GM23338 (cell line): ENCODE measurements around the gene EHD2. TPM values are rescaled to one million over a fixed set of nuclear protein-coding genes. Genes with fewer than 3 reads are reported as not detected.
"Not testable (repeated sequence)": the region's sequence is repeated elsewhere in the genome, so short reads cannot be mapped to it uniquely, and the experiment has no call there.

Experiments used
- ATAC-seq: fragments of 200-7000 bp; cut with Tn5 transposase; 3 replicates; pipeline ENCODE4 v1.9.1; 2020
- DNase-seq: peaks from one replicate; pipeline ENCODE4 v3.0.0-alpha.2; 2015; ENCODE audit warnings: low spot score
- H2AFZ ChIP-seq: fragments of 200-600 bp; sonication (generic); 2 replicates; pipeline ENCODE4 v1.8.0; 2016; ENCODE audit warnings: antibody characterized with exemption, mild to moderate bottlenecking, moderate library complexity
- H3F3A ChIP-seq: fragments of 200-600 bp; sonication (generic); replicated peaks from 2 replicates; pipeline ENCODE4 v1.8.0; 2017; ENCODE audit warnings: antibody characterized with exemption, mixed run types, low read depth
- H3K27ac ChIP-seq: fragments of 200-600 bp; sonication (generic); 2 replicates; pipeline ENCODE4 v1.6.1; 2016; ENCODE audit warnings: low read depth
- H3K27me3 ChIP-seq: fragments of 200-600 bp; sonication (generic); 2 replicates; pipeline ENCODE4 v1.8.0; 2016; ENCODE audit warnings: mild to moderate bottlenecking, mixed run types, moderate library complexity; ENCODE audit not compliant: insufficient read depth
- H3K36me3 ChIP-seq: fragments of 200-600 bp; sonication (generic); 2 replicates; pipeline ENCODE4 v1.8.0; 2016; ENCODE audit warnings: mild to moderate bottlenecking; ENCODE audit not compliant: insufficient read depth
- H3K4me1 ChIP-seq: fragments of 200-600 bp; sonication (generic); 2 replicates; pipeline ENCODE4 v1.8.0; 2016; ENCODE audit warnings: mild to moderate bottlenecking, moderate library complexity; ENCODE audit not compliant: insufficient read depth
- H3K4me2 ChIP-seq: fragments of 200-600 bp; sonication (generic); 2 replicates; pipeline ENCODE4 v1.7.1; 2017; ENCODE audit warnings: mixed run types
- H3K4me3 ChIP-seq: fragments of 200-600 bp; sonication (generic); 2 replicates; pipeline ENCODE4 v1.6.1; 2016; ENCODE audit warnings: mixed run types
- H3K79me2 ChIP-seq: fragments of 200-600 bp; sonication (generic); replicated peaks from 2 replicates; pipeline ENCODE4 v1.8.0; 2017; ENCODE audit warnings: mild to moderate bottlenecking; ENCODE audit not compliant: insufficient read depth
- H3K9me2 ChIP-seq: fragments of 200-600 bp; sonication (generic); 2 replicates; pipeline ENCODE4 v1.8.0; 2017; ENCODE audit not compliant: insufficient read depth
- H4K20me1 ChIP-seq: fragments of 200-600 bp; sonication (generic); replicated peaks from 2 replicates; pipeline ENCODE4 v1.8.0; 2017; ENCODE audit warnings: mild to moderate bottlenecking; ENCODE audit not compliant: insufficient read depth
- H3K27ac Mint-ChIP-seq: 2 replicates; pipeline ENCODE4 v1.8.0; 2020; ENCODE audit warnings: inconsistent platforms, mild to moderate bottlenecking, moderate library complexity, mixed read lengths
- H3K27me3 Mint-ChIP-seq: 3 replicates; pipeline ENCODE4 v1.8.0; 2022; ENCODE audit warnings: low read depth, mild to moderate bottlenecking, moderate library complexity, mixed read lengths, inconsistent platforms; ENCODE audit not compliant: insufficient read depth, poor library complexity
- H3K36me3 Mint-ChIP-seq: 3 replicates; pipeline ENCODE4 v1.8.0; 2021; ENCODE audit warnings: low read depth, mild to moderate bottlenecking, inconsistent platforms, moderate library complexity, mixed read lengths
- H3K4me1 Mint-ChIP-seq: 3 replicates; pipeline ENCODE4 v1.8.0; 2020; ENCODE audit warnings: mild to moderate bottlenecking, inconsistent platforms, mixed read lengths
- H3K4me3 Mint-ChIP-seq: 3 replicates; pipeline ENCODE4 v1.8.0; 2021; ENCODE audit warnings: moderate library complexity, mild to moderate bottlenecking, inconsistent platforms, mixed read lengths
- H3K9me3 Mint-ChIP-seq: 3 replicates; pipeline ENCODE4 v1.8.0; 2020; ENCODE audit warnings: moderate library complexity, mild to moderate bottlenecking, inconsistent platforms, mixed read lengths
- CREB1 ChIP-seq: fragments of 250-450 bp; sonication (Bioruptor Pico); IDR thresholded peaks from 2 replicates; pipeline ENCODE4 v1.5.0; 2020; ENCODE audit warnings: low read depth, mild to moderate bottlenecking, moderate library complexity
- EZH2 ChIP-seq: fragments of 200-600 bp; sonication (generic); IDR thresholded peaks from one replicate; pipeline ENCODE4 v1.8.0; 2017; ENCODE audit warnings: antibody characterized with exemption, mild to moderate bottlenecking, low read depth; ENCODE audit not compliant: unreplicated experiment
- EZH2phosphoT487 ChIP-seq: fragments of 200-600 bp; sonication (generic); IDR thresholded peaks from one replicate; pipeline ENCODE4 v1.8.1; 2018; ENCODE audit warnings: antibody characterized with exemption; ENCODE audit not compliant: unreplicated experiment
- JUNB ChIP-seq: IDR thresholded peaks from one replicate; pipeline ENCODE4 v1.6.1; 2016; ENCODE audit warnings: antibody characterized with exemption; ENCODE audit not compliant: unreplicated experiment
- NANOG ChIP-seq: IDR thresholded peaks from 2 replicates; pipeline ENCODE4 v1.6.1; 2016; ENCODE audit warnings: antibody characterized with exemption, borderline replicate concordance
- POLR2AphosphoS5 ChIP-seq: IDR thresholded peaks from 2 replicates; pipeline ENCODE4 v1.6.1; 2016; ENCODE audit warnings: antibody characterized with exemption, low read depth
- STAT1 ChIP-seq: IDR thresholded peaks from one replicate; pipeline ENCODE4 v1.6.1; 2016; ENCODE audit warnings: antibody characterized with exemption; ENCODE audit not compliant: unreplicated experiment
- ZNF114 ChIP-seq: fragments of 250-450 bp; sonication (Bioruptor Pico); IDR thresholded peaks from 2 replicates; pipeline ENCODE4 v1.5.0; 2020; ENCODE audit warnings: mild to moderate bottlenecking, moderate library complexity
- ZNF331 ChIP-seq: fragments of 250-450 bp; sonication (Bioruptor Pico); IDR thresholded peaks from 2 replicates; pipeline ENCODE4 v1.5.0; 2020; ENCODE audit warnings: low read depth, mild to moderate bottlenecking, moderate library complexity
- polyA plus RNA-seq: library from polyadenylated mRNA; unstranded; fragments of >200 nt; fragmentation: Nextera tagmentation; extraction: Ambion mirVana; gene quantifications from 2 replicates; pipeline ENCODE4 v1.2.1, GENCODE V29; 2016
- total RNA-seq: library from RNA; depleted of rRNA; stranded (reverse); fragments of >200 nt; shearing (Covaris generic); gene quantifications from 2 replicates; pipeline ENCODE4 v1.2.3, GENCODE V29; 2014
- TF ChIP-seq, protein P1 (sequence below), 2 experiments: fragments of 200-600 bp in 1 of 2; sonication (generic) in 1 of 2; conservative IDR thresholded peaks; 2 replicates each; pipeline versions ENCODE4 v1.5.1 to v1.6.1; 2016 to 2017; ENCODE audit warnings: antibody characterized with exemption in 2 of 2, low read depth in 2 of 2, mild to moderate bottlenecking in 2 of 2, moderate library complexity in 1 of 2
- TF ChIP-seq, protein P2 (sequence below): fragments of 250-450 bp; sonication (Bioruptor Pico); IDR thresholded peaks from 2 replicates; pipeline ENCODE4 v1.5.0; 2020; ENCODE audit warnings: mild to moderate bottlenecking, moderate library complexity
- TF ChIP-seq, protein P3 (sequence below): IDR thresholded peaks from one replicate; pipeline ENCODE4 v1.6.1; 2018; ENCODE audit warnings: antibody characterized with exemption; ENCODE audit not compliant: unreplicated experiment

The EHD2 gene
- total and polyA plus RNA-seq, 2 experiments from 2014 or later, result 6.6 to 10.8 TPM

DNA sequence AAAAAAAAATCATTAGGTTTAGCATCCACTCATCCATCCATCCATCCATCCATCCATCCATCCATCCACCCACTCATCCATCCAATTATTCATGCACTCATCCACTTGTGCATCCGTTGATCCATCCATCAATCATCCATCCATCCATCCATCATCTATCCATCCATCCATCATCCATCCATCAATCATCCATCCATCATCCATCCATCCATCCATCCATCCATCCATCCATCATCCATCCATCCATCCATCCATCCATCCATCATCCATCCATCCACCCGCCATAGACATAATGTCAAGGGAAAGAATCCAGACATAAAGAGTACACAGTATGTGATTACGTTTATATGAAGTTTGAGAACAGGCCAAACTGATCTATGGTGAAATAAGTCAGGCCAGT is 56.3 kb downstream of the EHD2 start:
- Histone ChIP-seq H3K4me2 (no peak overlapping the region), H3K27me3 (no peaks in the 10 kb centered on the region), H3K4me1 (no peaks in the 10 kb centered on the region; the same call in 1 of the 2 replicates), H3K4me3 (no peak overlapping the region), H3K9me2 (peaks cover 3% of the 10 kb centered on the region; the same call in 1 of the 2 replicates), H3F3A (no peaks in the 10 kb centered on the region), H3K27ac (no peak overlapping the region), H2AFZ (no peak overlapping the region), H4K20me1 (no peaks in the 10 kb centered on the region), H3K79me2 (no peaks in the 10 kb centered on the region), H3K36me3 (no peaks in the 10 kb centered on the region)
- no peaks in the 10 kb centered on the region for H3K36me3 Mint-ChIP-seq
- ATAC-seq, result no peak
- peaks cover 13% of the 10 kb centered on the region for H3K27me3 Mint-ChIP-seq
- H3K4me3 Mint-ChIP-seq, result no peak overlapping the region
- no peak overlapping the region for H3K27ac Mint-ChIP-seq
- DNase-seq, result no peak
- H3K9me3 Mint-ChIP-seq, result peaks cover 3% of the 10 kb centered on the region; the same call in 1 of the 3 replicates
- peaks cover 27% of the 10 kb centered on the region for H3K4me1 Mint-ChIP-seq
- TF ChIP-seq, protein P1, sequence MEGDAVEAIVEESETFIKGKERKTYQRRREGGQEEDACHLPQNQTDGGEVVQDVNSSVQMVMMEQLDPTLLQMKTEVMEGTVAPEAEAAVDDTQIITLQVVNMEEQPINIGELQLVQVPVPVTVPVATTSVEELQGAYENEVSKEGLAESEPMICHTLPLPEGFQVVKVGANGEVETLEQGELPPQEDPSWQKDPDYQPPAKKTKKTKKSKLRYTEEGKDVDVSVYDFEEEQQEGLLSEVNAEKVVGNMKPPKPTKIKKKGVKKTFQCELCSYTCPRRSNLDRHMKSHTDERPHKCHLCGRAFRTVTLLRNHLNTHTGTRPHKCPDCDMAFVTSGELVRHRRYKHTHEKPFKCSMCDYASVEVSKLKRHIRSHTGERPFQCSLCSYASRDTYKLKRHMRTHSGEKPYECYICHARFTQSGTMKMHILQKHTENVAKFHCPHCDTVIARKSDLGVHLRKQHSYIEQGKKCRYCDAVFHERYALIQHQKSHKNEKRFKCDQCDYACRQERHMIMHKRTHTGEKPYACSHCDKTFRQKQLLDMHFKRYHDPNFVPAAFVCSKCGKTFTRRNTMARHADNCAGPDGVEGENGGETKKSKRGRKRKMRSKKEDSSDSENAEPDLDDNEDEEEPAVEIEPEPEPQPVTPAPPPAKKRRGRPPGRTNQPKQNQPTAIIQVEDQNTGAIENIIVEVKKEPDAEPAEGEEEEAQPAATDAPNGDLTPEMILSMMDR (conservative IDR thresholded peaks at IDR 0.05; ENCODE audit: low read depth in 2 of 2), result no peak
- TF ChIP-seq EZH2phosphoT487, result no peak
- TF ChIP-seq CREB1 (CRISPR knock-in tag), result no peak
- TF ChIP-seq, protein P2, sequence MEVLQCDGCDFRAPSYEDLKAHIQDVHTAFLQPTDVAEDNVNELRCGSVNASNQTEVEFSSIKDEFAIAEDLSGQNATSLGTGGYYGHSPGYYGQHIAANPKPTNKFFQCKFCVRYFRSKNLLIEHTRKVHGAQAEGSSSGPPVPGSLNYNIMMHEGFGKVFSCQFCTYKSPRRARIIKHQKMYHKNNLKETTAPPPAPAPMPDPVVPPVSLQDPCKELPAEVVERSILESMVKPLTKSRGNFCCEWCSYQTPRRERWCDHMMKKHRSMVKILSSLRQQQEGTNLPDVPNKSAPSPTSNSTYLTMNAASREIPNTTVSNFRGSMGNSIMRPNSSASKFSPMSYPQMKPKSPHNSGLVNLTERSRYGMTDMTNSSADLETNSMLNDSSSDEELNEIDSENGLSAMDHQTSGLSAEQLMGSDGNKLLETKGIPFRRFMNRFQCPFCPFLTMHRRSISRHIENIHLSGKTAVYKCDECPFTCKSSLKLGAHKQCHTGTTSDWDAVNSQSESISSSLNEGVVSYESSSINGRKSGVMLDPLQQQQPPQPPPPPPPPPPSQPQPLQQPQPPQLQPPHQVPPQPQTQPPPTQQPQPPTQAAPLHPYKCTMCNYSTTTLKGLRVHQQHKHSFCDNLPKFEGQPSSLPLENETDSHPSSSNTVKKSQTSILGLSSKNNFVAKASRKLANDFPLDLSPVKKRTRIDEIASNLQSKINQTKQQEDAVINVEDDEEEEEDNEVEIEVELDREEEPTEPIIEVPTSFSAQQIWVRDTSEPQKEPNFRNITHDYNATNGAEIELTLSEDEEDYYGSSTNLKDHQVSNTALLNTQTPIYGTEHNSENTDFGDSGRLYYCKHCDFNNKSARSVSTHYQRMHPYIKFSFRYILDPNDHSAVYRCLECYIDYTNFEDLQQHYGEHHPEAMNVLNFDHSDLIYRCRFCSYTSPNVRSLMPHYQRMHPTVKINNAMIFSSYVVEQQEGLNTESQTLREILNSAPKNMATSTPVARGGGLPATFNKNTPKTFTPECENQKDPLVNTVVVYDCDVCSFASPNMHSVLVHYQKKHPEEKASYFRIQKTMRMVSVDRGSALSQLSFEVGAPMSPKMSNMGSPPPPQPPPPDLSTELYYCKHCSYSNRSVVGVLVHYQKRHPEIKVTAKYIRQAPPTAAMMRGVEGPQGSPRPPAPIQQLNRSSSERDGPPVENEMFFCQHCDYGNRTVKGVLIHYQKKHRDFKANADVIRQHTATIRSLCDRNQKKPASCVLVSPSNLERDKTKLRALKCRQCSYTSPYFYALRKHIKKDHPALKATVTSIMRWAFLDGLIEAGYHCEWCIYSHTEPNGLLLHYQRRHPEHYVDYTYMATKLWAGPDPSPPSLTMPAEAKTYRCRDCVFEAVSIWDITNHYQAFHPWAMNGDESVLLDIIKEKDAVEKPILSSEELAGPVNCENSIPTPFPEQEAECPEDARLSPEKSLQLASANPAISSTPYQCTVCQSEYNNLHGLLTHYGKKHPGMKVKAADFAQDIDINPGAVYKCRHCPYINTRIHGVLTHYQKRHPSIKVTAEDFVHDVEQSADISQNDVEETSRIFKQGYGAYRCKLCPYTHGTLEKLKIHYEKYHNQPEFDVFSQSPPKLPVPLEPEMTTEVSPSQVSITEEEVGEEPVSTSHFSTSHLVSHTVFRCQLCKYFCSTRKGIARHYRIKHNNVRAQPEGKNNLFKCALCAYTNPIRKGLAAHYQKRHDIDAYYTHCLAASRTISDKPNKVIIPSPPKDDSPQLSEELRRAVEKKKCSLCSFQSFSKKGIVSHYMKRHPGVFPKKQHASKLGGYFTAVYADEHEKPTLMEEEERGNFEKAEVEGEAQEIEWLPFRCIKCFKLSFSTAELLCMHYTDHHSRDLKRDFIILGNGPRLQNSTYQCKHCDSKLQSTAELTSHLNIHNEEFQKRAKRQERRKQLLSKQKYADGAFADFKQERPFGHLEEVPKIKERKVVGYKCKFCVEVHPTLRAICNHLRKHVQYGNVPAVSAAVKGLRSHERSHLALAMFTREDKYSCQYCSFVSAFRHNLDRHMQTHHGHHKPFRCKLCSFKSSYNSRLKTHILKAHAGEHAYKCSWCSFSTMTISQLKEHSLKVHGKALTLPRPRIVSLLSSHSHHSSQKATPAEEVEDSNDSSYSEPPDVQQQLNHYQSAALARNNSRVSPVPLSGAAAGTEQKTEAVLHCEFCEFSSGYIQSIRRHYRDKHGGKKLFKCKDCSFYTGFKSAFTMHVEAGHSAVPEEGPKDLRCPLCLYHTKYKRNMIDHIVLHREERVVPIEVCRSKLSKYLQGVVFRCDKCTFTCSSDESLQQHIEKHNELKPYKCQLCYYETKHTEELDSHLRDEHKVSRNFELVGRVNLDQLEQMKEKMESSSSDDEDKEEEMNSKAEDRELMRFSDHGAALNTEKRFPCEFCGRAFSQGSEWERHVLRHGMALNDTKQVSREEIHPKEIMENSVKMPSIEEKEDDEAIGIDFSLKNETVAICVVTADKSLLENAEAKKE (CRISPR knock-in tag), result no peak
- no peak for TF ChIP-seq ZNF331
- TF ChIP-seq POLR2AphosphoS5, result no peak
- TF ChIP-seq, protein P3, sequence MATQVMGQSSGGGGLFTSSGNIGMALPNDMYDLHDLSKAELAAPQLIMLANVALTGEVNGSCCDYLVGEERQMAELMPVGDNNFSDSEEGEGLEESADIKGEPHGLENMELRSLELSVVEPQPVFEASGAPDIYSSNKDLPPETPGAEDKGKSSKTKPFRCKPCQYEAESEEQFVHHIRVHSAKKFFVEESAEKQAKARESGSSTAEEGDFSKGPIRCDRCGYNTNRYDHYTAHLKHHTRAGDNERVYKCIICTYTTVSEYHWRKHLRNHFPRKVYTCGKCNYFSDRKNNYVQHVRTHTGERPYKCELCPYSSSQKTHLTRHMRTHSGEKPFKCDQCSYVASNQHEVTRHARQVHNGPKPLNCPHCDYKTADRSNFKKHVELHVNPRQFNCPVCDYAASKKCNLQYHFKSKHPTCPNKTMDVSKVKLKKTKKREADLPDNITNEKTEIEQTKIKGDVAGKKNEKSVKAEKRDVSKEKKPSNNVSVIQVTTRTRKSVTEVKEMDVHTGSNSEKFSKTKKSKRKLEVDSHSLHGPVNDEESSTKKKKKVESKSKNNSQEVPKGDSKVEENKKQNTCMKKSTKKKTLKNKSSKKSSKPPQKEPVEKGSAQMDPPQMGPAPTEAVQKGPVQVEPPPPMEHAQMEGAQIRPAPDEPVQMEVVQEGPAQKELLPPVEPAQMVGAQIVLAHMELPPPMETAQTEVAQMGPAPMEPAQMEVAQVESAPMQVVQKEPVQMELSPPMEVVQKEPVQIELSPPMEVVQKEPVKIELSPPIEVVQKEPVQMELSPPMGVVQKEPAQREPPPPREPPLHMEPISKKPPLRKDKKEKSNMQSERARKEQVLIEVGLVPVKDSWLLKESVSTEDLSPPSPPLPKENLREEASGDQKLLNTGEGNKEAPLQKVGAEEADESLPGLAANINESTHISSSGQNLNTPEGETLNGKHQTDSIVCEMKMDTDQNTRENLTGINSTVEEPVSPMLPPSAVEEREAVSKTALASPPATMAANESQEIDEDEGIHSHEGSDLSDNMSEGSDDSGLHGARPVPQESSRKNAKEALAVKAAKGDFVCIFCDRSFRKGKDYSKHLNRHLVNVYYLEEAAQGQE, result no peak
- TF ChIP-seq EZH2, result no peak
- no peak for TF ChIP-seq JUNB
- no peak for TF ChIP-seq ZNF114 (CRISPR knock-in tag)
- TF ChIP-seq STAT1, result no peak
- TF ChIP-seq NANOG, result no peak

DNA sequence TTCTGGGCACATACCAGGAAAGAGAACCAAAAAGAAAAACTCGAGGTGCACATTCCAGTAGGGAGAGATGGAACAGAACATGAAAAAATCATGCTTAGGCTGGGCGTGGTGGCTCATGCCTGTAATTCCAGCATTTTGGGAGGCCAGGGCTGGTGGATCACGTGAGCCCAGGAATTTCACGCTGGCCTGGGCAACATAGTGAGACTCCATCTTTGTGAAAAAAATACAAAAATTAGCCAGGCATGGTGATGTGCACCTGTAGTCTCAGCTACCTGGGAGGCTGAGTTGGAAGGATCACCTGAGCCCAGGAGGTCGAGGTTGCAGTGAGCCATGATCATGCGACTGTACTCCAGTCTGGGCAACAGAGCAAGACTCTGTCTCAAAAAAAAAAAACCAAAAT is 58.1 kb downstream of the EHD2 start:
- H3K9me2 ChIP-seq, H3K36me3 ChIP-seq, H3K27me3 ChIP-seq, H3K4me2 ChIP-seq, H2AFZ ChIP-seq, H3K4me3 Mint-ChIP-seq, ATAC-seq, H4K20me1 ChIP-seq, H3K9me3 Mint-ChIP-seq, H3F3A ChIP-seq, H3K4me1 ChIP-seq, DNase-seq, H3K27ac Mint-ChIP-seq, H3K79me2 ChIP-seq, H3K4me3 ChIP-seq, H3K36me3 Mint-ChIP-seq: not testable (repeated sequence)
- peaks cover 11% of the 10 kb centered on the region for H3K27me3 Mint-ChIP-seq
- peaks cover 21% of the 10 kb centered on the region for H3K4me1 Mint-ChIP-seq
- H3K27ac ChIP-seq, result 0 out of 2 replicates have a peak overlapping the region, but pooled peaks have one; percentile 16
